Neuronal stem cell (in vitro differentiated cells): ENCODE results near the gene NECTIN2.
A peak's percentile ranks its signal among the peaks of the same experiment; 100 is the strongest.

Source experiments
- DNase-seq: peaks from one replicate; pipeline ENCODE4 v3.0.0-alpha.2; 2013; ENCODE audit warnings: low spot score
- H2AFZ ChIP-seq: one replicate; pipeline ENCODE4 v1.6.1; 2013; ENCODE audit warnings: mild to moderate bottlenecking, low read length, inconsistent platforms
- H2AK5ac ChIP-seq: 2 replicates; pipeline ENCODE4 v1.6.1; 2013; ENCODE audit warnings: low read depth, mild to moderate bottlenecking, inconsistent platforms, low read length, moderate library complexity, mixed read lengths
- H2BK120ac ChIP-seq: 2 replicates; pipeline ENCODE4 v1.6.1; 2013; ENCODE audit warnings: low read depth, mild to moderate bottlenecking, inconsistent platforms, low read length, moderate library complexity, mixed read lengths
- H2BK12ac ChIP-seq: one replicate; pipeline ENCODE4 v1.6.1; 2013; ENCODE audit warnings: low read length, inconsistent platforms
- H2BK15ac ChIP-seq: 2 replicates; pipeline ENCODE4 v1.6.1; 2013; ENCODE audit warnings: mild to moderate bottlenecking, low read length, inconsistent platforms, mixed read lengths
- H2BK5ac ChIP-seq: one replicate; pipeline ENCODE4 v1.6.1; 2013; ENCODE audit warnings: inconsistent platforms, mild to moderate bottlenecking, low read length, moderate library complexity
- H3K14ac ChIP-seq: one replicate; pipeline ENCODE4 v1.6.1; 2013; ENCODE audit warnings: low read length, inconsistent platforms
- H3K18ac ChIP-seq: 2 replicates; pipeline ENCODE4 v1.6.1; 2013; ENCODE audit warnings: low read length, inconsistent platforms
- H3K23ac ChIP-seq: 2 replicates; pipeline ENCODE4 v1.6.1; 2013; ENCODE audit warnings: low read depth, mild to moderate bottlenecking, mixed read lengths, low read length, inconsistent platforms; ENCODE audit not compliant: poor library complexity
- H3K27ac ChIP-seq: replicated peaks from 3 replicates; pipeline ENCODE4 v1.5.1; 2013; ENCODE audit warnings: low read length, inconsistent platforms
- H3K27me3 ChIP-seq, 3 experiments: 2 replicates each; pipeline ENCODE4 v1.6.1; 2013; ENCODE audit warnings: low read length in 3 of 3, mild to moderate bottlenecking in 2 of 3, inconsistent platforms in 1 of 3, low read depth in 1 of 3, mixed read lengths in 1 of 3, moderate library complexity in 1 of 3; ENCODE audit not compliant: control insufficient read depth in 3 of 3, insufficient read depth in 3 of 3
- H3K36me3 ChIP-seq, 2 donors: replicated peaks in 1 of 2; 2 replicates each; pipeline ENCODE4 v1.6.1; 2013; ENCODE audit warnings: low read length in 2 of 2; ENCODE audit not compliant: control insufficient read depth in 2 of 2, insufficient read depth in 2 of 2
- H3K4ac ChIP-seq: 2 replicates; pipeline ENCODE4 v1.6.1; 2013; ENCODE audit warnings: inconsistent platforms, mild to moderate bottlenecking, low read length, moderate library complexity
- H3K4me1 ChIP-seq, 2 donors: 1 replicate in 1 of 2; 2 replicates in 1 of 2; pipeline ENCODE4 v1.6.1; 2013; ENCODE audit warnings: low read length in 2 of 2, low read depth in 1 of 2; ENCODE audit not compliant: control insufficient read depth in 2 of 2, insufficient read depth in 1 of 2
- H3K4me2 ChIP-seq: one replicate; pipeline ENCODE4 v1.6.1; 2013; ENCODE audit warnings: mild to moderate bottlenecking, low read length, inconsistent platforms; ENCODE audit not compliant: insufficient read depth, poor library complexity, severe bottlenecking
- H3K4me3 ChIP-seq, 2 donors: 2 replicates each; pipeline ENCODE4 v1.5.1; 2013; ENCODE audit warnings: low read length in 2 of 2, mild to moderate bottlenecking in 2 of 2, inconsistent platforms in 1 of 2, moderate library complexity in 1 of 2
- H3K79me1 ChIP-seq: one replicate; pipeline ENCODE4 v1.6.1; 2013; ENCODE audit warnings: low read depth, mild to moderate bottlenecking, inconsistent platforms, low read length, moderate library complexity
- H3K9ac ChIP-seq: one replicate; pipeline ENCODE4 v1.6.1; 2013; ENCODE audit warnings: mild to moderate bottlenecking, low read depth, low read length, inconsistent platforms; ENCODE audit not compliant: poor library complexity
- H3K9me3 ChIP-seq, 2 donors: replicated peaks in 1 of 2; 2 replicates each; pipeline versions ENCODE3 to v1.6.1; 2013; ENCODE audit warnings: low read length in 2 of 2, mild to moderate bottlenecking in 2 of 2, inconsistent platforms in 1 of 2, low read depth in 1 of 2, mixed read lengths in 1 of 2, moderate library complexity in 1 of 2; ENCODE audit not compliant: control insufficient read depth in 2 of 2, insufficient read depth in 1 of 2
- H4K8ac ChIP-seq: one replicate; pipeline ENCODE4 v1.6.1; 2013; ENCODE audit warnings: low read depth, mild to moderate bottlenecking, inconsistent platforms, low read length, moderate library complexity
- H4K91ac ChIP-seq: one replicate; pipeline ENCODE4 v1.6.1; 2013; ENCODE audit warnings: low read length, low read depth, mild to moderate bottlenecking, inconsistent platforms; ENCODE audit not compliant: poor library complexity
- WGBS, 2 donors: extraction: QIAGEN DNeasy Blood & Tissue Kit; methylation state at CpG; one replicate each; pipeline ENCODE4 v1.1.7; 2013; ENCODE audit warnings: missing lambda C conversion rate in 2 of 2, mixed read lengths in 1 of 2; ENCODE audit not compliant: insufficient read length in 2 of 2, insufficient replicate concordance in 1 of 2; ENCODE audit errors: extremely low coverage in 2 of 2; 5-methylcytosine and 5-hydroxymethylcytosine counted together

Gene NECTIN2

DNA sequence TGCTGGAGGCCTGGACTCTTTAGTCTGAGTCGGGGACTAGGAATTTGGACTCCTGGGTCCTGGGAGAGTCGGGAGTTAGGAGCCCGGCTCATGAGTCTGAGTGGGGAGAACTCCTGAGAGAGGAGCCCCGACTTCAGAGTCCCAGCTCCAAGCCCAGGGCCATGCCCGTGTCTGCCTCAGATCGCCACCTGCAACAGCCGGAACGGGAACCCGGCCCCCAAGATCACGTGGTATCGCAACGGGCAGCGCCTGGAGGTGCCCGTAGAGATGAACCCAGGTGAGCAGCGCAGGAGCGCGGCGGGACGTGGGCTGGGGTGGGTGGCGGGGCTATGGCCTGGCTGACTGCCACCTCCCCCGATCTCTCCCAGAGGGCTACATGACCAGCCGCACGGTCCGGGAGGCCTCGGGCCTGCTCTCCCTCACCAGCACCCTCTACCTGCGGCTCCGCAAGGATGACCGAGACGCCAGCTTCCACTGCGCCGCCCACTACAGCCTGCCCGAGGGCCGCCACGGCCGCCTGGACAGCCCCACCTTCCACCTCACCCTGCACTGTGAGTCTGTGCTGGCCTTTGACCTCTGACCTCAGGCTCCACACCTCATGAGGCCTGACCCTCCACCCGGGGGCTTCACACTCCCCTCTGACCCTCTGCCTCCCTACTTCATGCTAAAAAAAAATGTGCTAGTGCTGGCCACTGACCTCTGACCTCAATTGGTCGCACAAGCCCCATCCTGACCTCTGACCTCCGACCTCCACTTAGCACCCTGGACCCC is 32.8 kb upstream of the NECTIN2 start:
- H3K36me3 ChIP-seq: no peaks in the 10 kb centered on the region
- H3K27me3 ChIP-seq: peaks cover 0 to 5% (median 2%) of the 10 kb centered on the region in 3 experiments
- no peak overlapping the region for H2BK120ac ChIP-seq
- H4K8ac ChIP-seq: no peak overlapping the region
- no peaks in the 10 kb centered on the region for H3K79me1 ChIP-seq
- no peak overlapping the region for H3K18ac ChIP-seq
- no peak for DNase-seq
- peak overlapping the region; percentile 3 for H3K23ac ChIP-seq
- no peak overlapping the region for H2BK12ac ChIP-seq
- H3K14ac ChIP-seq: peak overlapping the region; percentile 44
- H2BK15ac ChIP-seq: peak overlapping the region; percentile 43
- H3K27ac ChIP-seq: no peak overlapping the region
- WGBS, 2 donors: no CpG with 5 or more reads among the region's 38 CpGs
- H4K91ac ChIP-seq: no peak overlapping the region
- peak overlapping the region; percentile 63 for H3K9ac ChIP-seq
- H2AFZ ChIP-seq: no peak overlapping the region
- no peak overlapping the region for H3K4ac ChIP-seq
- H2AK5ac ChIP-seq: peak overlapping the region; percentile 79
- no peak overlapping the region for H2BK5ac ChIP-seq
- H3K4me2 ChIP-seq: no peak overlapping the region
- H3K9me3 ChIP-seq: peaks cover 0 to 3% of the 10 kb centered on the region in 2 donors
- peaks cover 20 to 21% of the 10 kb centered on the region in 2 donors for H3K4me1 ChIP-seq
- H3K4me3 ChIP-seq: no peak overlapping the region

DNA sequence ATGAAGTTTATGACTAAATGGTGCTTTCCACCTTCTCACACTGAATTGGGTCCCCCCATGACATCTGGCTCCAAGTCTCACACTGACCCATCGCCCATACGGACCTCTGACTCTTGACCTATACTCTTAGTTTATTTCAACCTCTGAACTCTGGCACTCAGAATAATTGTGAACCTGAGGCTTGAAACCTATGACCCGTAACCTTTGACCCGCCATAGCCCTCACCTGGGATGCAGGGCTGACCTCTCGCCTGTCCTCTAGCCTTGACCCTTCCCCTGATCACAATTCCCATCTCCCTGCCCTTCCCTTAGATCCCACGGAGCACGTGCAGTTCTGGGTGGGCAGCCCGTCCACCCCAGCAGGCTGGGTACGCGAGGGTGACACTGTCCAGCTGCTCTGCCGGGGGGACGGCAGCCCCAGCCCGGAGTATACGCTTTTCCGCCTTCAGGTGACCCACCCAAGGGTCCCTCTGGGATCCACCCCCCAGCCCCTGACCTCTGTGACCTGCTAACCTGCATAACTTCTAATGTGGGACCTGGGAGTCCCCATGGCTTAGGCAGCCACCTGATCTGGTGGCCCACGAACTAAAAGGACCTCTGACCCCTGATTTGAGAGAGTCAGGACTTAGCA is 32.1 kb upstream of the NECTIN2 start:
- Histone ChIP-seq H3K27ac (no peak overlapping the region), H2AFZ (no peak overlapping the region), H4K91ac (no peak overlapping the region), H3K4me1 (peaks cover 15 to 18% of the 10 kb centered on the region in 2 donors), H2BK12ac (no peak overlapping the region), H3K4ac (no peak overlapping the region), H2BK5ac (no peak overlapping the region), H4K8ac (no peak overlapping the region), H3K9ac (no peak overlapping the region), H3K79me1 (no peaks in the 10 kb centered on the region), H3K18ac (no peak overlapping the region), H3K36me3 (no peaks in the 10 kb centered on the region), H3K27me3 (peaks cover 0 to 5% (median 2%) of the 10 kb centered on the region in 3 experiments), H3K4me2 (no peak overlapping the region), H2BK15ac (no peak overlapping the region), H2AK5ac (peak overlapping the region; percentile 10), H2BK120ac (no peak overlapping the region), H3K14ac (no peak overlapping the region), H3K4me3 (no peak overlapping the region), H3K23ac (peak overlapping the region; percentile 10), H3K9me3 (peaks cover 0 to 3% of the 10 kb centered on the region in 2 donors)
- no peak for DNase-seq
- WGBS, 2 donors: no CpG with 5 or more reads among the region's 16 CpGs

DNA sequence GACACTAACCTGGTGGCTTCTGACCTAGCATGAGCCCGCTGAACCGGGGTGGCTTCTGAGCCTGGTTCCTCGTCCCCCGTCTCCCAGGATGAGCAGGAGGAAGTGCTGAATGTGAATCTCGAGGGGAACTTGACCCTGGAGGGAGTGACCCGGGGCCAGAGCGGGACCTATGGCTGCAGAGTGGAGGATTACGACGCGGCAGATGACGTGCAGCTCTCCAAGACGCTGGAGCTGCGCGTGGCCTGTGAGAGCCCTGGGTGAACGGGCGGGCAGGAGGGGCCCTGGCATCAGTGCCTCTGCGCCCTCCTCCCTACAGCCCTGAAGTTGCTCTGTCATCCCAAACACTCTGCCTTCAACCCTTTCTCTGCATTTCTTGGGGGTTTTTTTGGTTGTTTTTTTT is 31.6 kb upstream of the NECTIN2 start:
- no peaks in the 10 kb centered on the region for H3K79me1 ChIP-seq

DNA sequence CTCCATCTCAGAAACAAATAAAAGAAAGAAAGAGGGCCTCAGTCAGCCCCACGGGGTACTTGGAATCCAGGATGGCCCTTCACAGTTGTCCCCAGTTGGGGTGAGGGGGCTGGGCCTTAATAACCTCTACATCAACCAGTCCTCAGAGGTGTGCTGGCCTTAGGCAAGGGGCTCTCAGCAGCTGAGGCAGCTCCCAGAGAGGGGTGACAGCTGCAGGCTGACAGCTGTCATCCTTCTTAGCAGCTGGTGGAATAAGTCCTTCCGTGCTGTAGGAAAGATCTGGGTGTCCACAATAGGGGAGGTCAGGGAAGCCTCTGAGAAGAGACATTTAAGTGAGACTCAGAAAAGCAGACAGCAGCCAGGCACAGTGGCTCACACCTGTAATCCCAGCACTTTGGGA is 29.8 kb upstream of the NECTIN2 start:
- no CpG with 5 or more reads among the region's 2 CpGs for WGBS, 2 donors
- H2AFZ ChIP-seq: no peak overlapping the region
- H3K18ac ChIP-seq: no peak overlapping the region
- H3K9ac ChIP-seq: no peak overlapping the region
- H3K27ac ChIP-seq: no peak overlapping the region
- H3K9me3 ChIP-seq: peaks cover 0 to 3% of the 10 kb centered on the region in 2 donors
- no peak overlapping the region for H2AK5ac ChIP-seq
- no peak for DNase-seq
- H3K4me1 ChIP-seq: peaks cover under 1 to 1% of the 10 kb centered on the region in 2 donors
- no peak overlapping the region for H3K4ac ChIP-seq
- H2BK5ac ChIP-seq: no peak overlapping the region
- H3K4me2 ChIP-seq: no peak overlapping the region
- no peaks in the 10 kb centered on the region for H3K36me3 ChIP-seq
- no peaks in the 10 kb centered on the region for H3K79me1 ChIP-seq
- H4K91ac ChIP-seq: no peak overlapping the region
- H3K14ac ChIP-seq: no peak overlapping the region
- H4K8ac ChIP-seq: no peak overlapping the region
- H2BK12ac ChIP-seq: no peak overlapping the region
- no peak overlapping the region for H3K4me3 ChIP-seq
- H3K23ac ChIP-seq: no peak overlapping the region
- peaks cover 0 to 2% (median 0%) of the 10 kb centered on the region in 3 experiments for H3K27me3 ChIP-seq
- no peak overlapping the region for H2BK15ac ChIP-seq
- no peak overlapping the region for H2BK120ac ChIP-seq

More for the DNA sequence above, 31.6 kb upstream of the NECTIN2 start:
- peaks cover 0 to 5% (median 0%) of the 10 kb centered on the region in 3 experiments for H3K27me3 ChIP-seq
- no peak overlapping the region for H3K27ac ChIP-seq
- no peaks in the 10 kb centered on the region for H3K36me3 ChIP-seq
- H3K4ac ChIP-seq: no peak overlapping the region
- H4K8ac ChIP-seq: no peak overlapping the region
- no peak overlapping the region for H3K4me3 ChIP-seq
- H3K4me2 ChIP-seq: no peak overlapping the region
- no peak overlapping the region for H2BK120ac ChIP-seq
- no peak overlapping the region for H3K14ac ChIP-seq
- no CpG with 5 or more reads among the region's 17 CpGs for WGBS, 2 donors
- peak overlapping the region; percentile 10 for H3K23ac ChIP-seq
- no peak for DNase-seq
- H3K4me1 ChIP-seq: peaks cover 10 to 14% of the 10 kb centered on the region in 2 donors
- peaks cover 0 to 3% of the 10 kb centered on the region in 2 donors for H3K9me3 ChIP-seq
- H2BK15ac ChIP-seq: no peak overlapping the region
- H4K91ac ChIP-seq: no peak overlapping the region
- peak overlapping the region; percentile 30 for H3K9ac ChIP-seq
- no peak overlapping the region for H2BK12ac ChIP-seq
- H2AFZ ChIP-seq: no peak overlapping the region
- no peak overlapping the region for H2BK5ac ChIP-seq
- H2AK5ac ChIP-seq: peak overlapping the region; percentile 10
- H3K18ac ChIP-seq: no peak overlapping the region
